Measurements from ENCODE around the gene LTB.

The LTB gene

DNA sequence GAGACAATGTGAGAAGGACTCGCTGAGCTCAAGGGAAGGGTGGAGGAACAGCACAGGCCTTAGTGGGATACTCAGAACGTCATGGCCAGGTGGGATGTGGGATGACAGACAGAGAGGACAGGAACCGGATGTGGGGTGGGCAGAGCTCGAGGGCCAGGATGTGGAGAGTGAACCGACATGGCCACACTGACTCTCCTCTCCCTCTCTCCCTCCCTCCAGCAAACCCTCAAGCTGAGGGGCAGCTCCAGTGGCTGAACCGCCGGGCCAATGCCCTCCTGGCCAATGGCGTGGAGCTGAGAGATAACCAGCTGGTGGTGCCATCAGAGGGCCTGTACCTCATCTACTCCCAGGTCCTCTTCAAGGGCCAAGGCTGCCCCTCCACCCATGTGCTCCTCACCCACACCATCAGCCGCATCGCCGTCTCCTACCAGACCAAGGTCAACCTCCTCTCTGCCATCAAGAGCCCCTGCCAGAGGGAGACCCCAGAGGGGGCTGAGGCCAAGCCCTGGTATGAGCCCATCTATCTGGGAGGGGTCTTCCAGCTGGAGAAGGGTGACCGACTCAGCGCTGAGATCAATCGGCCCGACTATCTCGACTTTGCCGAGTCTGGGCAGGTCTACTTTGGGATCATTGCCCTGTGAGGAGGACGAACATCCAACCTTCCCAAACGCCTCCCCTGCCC, 5.2 kb downstream of the LTB start:
- no peak for DNase-seq (ENCODE audit: low read depth in 2 of 2)

DNA sequence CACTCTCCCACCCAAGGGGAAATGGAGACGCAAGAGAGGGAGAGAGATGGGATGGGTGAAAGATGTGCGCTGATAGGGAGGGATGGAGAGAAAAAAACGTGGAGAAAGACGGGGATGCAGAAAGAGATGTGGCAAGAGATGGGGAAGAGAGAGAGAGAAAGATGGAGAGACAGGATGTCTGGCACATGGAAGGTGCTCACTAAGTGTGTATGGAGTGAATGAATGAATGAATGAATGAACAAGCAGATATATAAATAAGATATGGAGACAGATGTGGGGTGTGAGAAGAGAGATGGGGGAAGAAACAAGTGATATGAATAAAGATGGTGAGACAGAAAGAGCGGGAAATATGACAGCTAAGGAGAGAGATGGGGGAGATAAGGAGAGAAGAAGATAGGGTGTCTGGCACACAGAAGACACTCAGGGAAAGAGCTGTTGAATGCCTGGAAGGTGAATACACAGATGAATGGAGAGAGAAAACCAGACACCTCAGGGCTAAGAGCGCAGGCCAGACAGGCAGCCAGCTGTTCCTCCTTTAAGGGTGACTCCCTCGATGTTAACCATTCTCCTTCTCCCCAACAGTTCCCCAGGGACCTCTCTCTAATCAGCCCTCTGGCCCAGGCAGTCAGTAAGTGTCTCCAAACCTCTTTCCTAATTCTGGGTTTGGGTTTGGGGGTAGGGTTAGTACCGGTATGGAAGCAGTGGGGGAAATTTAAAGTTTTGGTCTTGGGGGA, 6.1 kb downstream of the LTB start:
- DNase-seq (ENCODE audit: low read depth in 2 of 2): no peak

DNA sequence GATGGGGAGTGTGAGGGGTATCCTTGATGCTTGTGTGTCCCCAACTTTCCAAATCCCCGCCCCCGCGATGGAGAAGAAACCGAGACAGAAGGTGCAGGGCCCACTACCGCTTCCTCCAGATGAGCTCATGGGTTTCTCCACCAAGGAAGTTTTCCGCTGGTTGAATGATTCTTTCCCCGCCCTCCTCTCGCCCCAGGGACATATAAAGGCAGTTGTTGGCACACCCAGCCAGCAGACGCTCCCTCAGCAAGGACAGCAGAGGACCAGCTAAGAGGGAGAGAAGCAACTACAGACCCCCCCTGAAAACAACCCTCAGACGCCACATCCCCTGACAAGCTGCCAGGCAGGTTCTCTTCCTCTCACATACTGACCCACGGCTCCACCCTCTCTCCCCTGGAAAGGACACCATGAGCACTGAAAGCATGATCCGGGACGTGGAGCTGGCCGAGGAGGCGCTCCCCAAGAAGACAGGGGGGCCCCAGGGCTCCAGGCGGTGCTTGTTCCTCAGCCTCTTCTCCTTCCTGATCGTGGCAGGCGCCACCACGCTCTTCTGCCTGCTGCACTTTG, 6.8 kb downstream of the LTB start, which contains the start of gene TNF:
TNF (plus strand) TSS at position 231 of the 567 bp plus-strand sequence; CDS start at position 408, 177 bp downstream.
- peak in 1 of 2 donors; percentile 72 for DNase-seq (ENCODE audit: low read depth in 2 of 2)

DNA sequence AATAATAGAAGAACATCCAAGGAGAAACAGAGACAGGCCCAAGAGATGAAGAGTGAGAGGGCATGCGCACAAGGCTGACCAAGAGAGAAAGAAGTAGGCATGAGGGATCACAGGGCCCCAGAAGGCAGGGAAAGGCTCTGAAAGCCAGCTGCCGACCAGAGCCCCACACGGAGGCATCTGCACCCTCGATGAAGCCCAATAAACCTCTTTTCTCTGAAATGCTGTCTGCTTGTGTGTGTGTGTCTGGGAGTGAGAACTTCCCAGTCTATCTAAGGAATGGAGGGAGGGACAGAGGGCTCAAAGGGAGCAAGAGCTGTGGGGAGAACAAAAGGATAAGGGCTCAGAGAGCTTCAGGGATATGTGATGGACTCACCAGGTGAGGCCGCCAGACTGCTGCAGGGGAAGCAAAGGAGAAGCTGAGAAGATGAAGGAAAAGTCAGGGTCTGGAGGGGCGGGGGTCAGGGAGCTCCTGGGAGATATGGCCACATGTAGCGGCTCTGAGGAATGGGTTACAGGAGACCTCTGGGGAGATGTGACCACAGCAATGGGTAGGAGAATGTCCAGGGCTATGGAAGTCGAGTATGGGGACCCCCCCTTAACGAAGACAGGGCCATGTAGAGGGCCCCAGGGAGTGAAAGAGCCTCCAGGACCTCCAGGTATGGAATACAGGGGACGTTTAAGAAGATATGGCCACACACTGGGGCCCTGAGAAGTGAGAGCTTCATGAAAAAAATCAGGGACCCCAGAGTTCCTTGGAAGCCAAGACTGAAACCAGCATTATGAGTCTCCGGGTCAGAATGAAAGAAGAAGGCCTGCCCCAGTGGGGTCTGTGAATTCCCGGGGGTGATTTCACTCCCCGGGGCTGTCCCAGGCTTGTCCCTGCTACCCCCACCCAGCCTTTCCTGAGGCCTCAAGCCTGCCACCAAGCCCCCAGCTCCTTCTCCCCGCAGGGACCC, 7.8 kb downstream of the LTB start:
- no peak for DNase-seq (ENCODE audit: low read depth in 2 of 2)

DNA sequence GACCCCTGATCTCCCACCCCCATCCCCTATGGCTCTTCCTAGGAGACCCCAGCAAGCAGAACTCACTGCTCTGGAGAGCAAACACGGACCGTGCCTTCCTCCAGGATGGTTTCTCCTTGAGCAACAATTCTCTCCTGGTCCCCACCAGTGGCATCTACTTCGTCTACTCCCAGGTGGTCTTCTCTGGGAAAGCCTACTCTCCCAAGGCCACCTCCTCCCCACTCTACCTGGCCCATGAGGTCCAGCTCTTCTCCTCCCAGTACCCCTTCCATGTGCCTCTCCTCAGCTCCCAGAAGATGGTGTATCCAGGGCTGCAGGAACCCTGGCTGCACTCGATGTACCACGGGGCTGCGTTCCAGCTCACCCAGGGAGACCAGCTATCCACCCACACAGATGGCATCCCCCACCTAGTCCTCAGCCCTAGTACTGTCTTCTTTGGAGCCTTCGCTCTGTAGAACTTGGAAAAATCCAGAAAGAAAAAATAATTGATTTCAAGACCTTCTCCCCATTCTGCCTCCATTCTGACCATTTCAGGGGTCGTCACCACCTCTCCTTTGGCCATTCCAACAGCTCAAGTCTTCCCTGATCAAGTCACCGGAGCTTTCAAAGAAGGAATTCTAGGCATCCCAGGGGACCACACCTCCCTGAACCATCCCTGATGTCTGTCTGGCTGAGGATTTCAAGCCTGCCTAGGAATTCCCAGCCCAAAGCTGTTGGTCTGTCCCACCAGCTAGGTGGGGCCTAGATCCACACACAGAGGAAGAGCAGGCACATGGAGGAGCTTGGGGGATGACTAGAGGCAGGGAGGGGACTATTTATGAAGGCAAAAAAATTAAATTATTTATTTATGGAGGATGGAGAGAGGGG, 8.8 kb downstream of the LTB start:
- DNase-seq (ENCODE audit: low read depth in 2 of 2): no peak

DNA sequence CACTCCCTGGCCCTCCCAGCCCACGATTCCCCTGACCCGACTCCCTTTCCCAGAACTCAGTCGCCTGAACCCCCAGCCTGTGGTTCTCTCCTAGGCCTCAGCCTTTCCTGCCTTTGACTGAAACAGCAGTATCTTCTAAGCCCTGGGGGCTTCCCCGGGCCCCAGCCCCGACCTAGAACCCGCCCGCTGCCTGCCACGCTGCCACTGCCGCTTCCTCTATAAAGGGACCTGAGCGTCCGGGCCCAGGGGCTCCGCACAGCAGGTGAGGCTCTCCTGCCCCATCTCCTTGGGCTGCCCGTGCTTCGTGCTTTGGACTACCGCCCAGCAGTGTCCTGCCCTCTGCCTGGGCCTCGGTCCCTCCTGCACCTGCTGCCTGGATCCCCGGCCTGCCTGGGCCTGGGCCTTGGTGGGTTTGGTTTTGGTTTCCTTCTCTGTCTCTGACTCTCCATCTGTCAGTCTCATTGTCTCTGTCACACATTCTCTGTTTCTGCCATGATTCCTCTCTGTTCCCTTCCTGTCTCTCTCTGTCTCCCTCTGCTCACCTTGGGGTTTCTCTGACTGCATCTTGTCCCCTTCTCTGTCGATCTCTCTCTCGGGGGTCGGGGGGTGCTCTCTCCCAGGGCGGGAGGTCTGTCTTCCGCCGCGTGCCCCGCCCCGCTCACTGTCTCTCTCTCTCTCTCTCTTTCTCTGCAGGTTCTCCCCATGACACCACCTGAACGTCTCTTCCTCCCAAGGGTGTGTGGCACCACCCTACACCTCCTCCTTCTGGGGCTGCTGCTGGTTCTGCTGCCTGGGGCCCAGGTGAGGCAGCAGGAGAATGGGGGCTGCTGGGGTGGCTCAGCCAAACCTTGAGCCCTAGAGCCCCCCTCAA, 9.9 kb downstream of the LTB start, which contains the start of gene LTA:
LTA (plus strand) TSS at position 249 of the 871 bp plus-strand sequence; CDS start at position 703, 454 bp downstream.
- peak in 1 of 2 donors; percentile 62 for DNase-seq (ENCODE audit: low read depth in 2 of 2)

DNA sequence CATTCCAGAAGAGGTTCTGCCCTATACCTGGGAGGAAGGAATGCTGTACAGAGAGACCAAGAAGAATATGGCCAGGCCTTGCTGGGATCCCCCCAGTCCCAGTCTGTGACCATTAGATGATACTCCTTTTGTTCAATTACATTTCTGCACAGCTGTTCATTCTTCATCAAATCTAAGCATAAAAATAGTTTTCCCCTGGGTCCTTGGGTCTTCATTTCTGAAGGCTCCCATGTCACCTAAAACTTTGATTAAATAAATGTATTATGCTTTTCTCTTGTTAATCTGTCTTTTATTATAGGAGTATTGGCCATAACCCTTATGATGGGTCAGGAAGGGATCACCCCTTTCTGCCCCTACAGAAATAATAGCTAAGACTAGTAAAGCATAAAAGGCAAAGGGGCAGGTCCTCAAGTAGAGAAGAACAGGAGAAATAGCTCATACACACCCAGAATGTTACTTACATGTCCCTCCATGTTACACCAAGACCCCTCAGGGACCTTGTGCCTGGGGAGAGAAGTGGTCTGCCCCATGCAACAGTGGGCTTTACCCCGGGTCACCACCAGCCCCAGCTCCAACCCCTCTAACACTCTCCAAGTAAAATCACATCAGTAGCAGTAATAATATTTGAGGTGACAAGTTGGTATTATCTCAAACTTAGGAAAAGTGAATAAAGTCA, 12.2 kb downstream of the LTB start:
- DNase-seq (ENCODE audit: low read depth in 2 of 2): no peak

DNA sequence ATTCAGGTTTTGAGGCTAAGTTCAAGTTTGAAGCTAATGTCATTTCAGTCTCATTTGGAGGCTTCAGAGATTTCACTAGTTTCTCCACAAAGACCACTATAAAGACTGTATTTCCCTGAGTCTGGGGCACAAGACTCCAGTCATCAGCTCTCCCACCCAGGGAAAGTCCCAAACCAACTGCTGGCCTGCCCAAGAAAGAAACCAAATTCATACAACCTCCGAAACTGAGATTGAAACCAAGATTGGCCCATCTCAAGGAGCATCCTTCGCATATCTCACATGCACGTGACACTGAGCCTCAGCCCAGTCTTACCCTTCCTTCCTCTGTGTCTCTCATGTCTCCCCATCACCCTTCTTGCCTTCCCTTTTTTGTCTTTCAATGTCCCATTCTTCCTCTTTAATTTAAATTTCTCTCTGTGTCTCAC, 13.7 kb downstream of the LTB start:
- DNase-seq (ENCODE audit: low read depth in 2 of 2): no peak

DNA sequence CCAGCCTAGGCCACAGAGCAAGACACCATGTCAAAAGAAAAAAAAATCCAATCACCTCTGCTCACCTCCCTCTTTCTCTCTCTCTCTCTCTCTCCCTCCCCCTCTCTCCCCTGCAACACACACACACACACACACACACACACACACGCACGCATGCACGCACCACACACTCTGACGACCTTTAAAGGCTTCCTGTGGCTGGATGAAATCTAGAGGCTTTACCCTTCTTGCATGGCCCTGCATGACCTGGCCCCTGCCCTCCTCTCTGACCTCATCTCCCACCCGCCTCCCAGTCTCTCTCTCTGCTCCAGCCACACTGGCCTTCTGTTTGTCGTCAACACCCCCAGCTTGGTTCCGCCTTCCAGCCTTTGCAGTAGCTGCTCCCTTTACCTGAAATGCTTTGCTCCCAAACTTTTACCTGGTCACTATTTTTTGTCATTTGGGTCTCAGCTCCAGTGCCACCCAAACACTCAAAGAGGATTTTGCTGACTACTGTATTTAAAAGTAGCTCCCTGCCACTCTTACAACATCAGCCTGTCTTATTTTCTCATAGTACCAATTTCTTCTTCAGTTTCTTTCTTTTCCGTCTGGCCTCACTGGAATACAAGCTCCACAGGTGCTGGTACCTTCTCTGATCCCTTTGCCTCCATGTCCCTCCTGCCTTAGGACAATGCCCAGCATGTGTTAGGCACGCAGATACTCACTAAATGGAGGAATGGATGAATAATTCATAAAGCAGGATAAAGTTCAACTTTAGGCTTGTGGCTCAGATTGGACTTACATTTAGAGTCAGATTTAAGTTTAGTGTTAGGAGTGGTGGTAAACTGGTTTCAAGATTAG, 14.5 kb downstream of the LTB start:
- DNase-seq (ENCODE audit: low read depth in 2 of 2): no peak

DNA sequence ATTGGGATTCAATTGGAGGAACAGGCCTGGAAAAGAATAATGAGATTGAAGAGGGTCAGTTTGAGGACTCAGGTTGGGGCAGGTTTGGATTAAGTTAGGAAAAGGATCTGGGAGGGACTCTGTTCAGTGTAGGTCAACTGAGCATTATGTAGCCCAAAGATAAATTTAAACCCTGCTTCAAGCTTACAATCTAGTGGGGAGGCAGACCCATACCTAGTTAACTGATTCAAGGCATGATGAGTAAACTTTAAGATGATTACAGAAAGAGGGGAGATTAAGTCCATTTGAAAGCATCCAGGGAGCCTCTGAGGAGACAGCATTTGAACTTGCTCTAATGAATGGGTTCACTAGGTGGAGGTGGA, 21.5 kb downstream of the LTB start:
- no peak for DNase-seq (ENCODE audit: low read depth in 2 of 2)

DNA sequence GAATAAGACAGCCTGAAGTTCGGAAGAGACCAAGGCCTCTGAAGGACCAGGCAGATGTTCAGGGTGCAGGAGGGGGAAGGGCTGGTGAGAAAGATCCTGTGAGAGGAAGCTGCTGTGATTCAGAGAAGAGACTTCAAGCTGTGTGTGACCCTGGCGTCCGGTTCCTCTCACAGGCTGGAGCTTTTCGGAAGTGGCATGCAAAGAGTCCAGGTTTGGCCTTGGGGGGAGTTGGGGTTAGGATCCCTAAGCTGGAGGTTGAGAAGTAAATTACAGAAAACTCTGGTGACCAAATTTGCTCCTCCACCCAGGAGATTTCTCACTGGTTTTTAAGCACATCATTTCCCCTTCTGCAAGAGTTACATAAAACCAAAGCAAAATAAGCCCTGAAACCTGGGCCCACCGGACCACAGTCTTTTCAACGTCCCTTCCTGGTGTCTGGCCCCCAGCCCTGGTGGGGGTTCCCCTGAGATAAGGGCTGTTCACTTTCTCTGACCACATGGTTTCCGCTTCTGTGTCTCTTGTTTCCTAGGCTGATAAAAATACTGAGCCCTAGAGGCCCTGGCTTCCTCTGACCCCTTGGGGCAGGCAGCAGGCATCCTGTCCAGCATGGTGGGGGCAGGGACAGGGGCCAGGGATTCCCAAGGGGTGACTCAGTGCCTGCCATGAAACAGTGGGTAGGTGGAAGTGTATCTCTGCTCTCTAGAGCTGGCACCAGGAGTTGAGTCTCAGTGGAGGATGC, 22.1 kb downstream of the LTB start:
- DNase-seq (ENCODE audit: low read depth in 2 of 2): no peak

DNA sequence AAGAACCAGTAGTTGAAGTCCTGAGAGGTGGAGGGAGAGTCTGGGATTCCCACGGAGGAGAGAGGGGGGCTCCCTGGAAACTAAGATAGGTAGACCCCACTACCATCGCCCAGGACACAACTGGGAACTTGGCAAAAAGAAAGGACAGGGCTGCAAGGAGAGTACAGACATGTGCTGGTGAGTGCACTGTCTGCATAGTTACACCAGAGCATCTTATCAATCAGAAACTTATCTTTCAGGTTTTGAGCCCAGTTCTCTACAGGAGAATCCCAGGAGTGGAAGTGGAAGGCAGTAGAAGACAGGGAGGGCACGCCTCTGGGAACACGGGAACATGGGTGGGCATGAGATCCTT, 22.6 kb downstream of the LTB start:
- no peak for DNase-seq (ENCODE audit: low read depth in 2 of 2)

DNA sequence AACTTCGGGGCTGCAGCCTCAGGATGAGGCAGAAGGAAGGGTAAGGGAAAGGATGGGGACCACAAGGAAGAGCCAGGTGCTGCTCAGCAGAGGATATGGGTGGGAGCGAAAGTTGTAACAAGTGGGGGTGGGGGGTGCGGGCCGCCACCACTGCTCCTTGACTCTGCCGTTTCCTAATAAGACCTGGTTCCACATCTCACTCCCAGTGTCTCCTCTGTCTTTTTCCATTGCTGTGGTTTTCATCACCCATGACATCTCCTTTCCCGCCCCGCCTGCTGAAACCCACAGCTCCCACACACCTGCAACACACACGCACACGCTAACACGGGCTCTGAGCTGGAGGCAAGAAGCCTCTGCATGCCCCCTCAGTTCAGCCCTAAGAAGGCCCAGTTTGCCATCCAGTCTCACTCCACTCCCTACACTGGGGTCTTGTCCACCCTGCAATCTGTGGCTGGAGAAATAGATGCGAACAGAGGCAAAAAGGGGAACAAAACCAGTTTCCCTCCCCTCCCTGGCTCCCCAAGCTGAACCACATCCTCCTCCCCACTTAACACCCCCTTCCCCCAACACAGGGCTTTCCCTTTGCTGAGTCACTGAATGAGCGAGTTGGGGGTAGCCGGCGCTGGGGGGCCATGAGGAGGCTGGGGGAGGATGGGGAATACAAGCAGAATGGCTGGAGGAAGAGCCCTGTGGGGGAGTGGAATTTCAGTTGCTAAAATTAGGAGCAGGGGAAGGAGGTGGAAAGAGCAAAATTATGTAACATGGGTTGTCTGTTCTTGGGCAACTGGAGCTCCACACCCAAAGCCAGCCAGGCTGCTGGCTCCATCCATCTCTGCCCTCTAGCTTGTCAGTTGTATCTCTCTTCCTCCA, 23.4 kb downstream of the LTB start:
- DNase-seq (ENCODE audit: low read depth in 2 of 2): peak in 1 of 2 donors; percentile 49

DNA sequence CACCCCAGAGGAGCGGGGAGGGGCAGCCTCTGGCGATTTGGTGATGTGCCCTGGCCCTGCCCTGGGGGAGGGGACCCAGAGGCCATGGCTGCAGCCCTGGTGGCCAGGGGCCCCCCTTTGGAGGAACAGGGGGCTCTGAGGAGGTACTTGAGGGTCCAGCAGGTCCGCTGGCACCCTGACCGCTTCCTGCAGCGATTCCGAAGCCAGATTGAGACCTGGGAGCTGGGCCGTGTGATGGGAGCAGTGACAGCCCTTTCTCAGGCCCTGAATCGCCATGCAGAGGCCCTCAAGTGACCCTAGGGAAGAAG, 24.0 kb downstream of the LTB start:
- DNase-seq (ENCODE audit: low read depth in 2 of 2): no peak

DNA sequence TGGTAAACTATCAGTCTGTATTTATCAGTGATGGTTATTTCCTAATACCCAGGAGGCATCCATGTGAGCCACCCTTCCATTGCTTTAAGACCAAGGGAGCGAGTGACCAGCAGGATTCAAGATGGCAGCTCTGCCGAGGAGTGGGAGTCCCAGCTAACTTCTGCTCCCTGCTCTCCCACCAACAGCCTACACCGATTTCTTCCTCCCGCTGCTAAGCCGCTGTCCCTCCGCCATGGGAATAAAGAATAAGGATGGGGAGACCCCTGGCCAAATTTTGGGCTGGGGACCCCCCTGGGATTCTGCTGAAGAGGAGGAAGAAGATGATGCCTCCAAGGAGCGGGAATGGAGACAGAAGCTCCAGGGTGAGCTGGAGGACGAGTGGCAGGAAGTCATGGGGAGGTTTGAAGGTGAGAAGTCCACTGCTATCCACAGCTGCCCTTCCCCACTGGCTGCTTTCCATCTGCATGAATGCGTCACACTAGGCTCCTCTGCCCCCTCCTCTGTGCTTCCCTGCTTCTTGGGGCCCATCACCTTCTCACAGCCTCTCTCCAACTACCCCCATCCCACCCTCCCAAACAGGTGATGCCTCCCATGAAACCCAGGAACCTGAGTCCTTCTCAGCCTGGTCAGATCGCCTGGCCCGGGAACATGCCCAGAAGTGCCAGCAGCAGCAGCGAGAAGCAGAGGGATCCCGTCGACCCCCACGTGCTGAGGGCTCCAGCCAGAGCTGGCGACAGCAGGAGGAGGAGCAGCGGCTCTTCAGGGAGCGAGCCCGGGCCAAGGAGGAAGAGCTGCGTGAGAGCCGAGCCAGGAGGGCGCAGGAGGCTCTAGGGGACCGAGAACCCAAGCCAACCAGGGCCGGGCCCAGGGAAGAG, 24.5 kb downstream of the LTB start:
- DNase-seq (ENCODE audit: low read depth in 2 of 2): no peak

DNA sequence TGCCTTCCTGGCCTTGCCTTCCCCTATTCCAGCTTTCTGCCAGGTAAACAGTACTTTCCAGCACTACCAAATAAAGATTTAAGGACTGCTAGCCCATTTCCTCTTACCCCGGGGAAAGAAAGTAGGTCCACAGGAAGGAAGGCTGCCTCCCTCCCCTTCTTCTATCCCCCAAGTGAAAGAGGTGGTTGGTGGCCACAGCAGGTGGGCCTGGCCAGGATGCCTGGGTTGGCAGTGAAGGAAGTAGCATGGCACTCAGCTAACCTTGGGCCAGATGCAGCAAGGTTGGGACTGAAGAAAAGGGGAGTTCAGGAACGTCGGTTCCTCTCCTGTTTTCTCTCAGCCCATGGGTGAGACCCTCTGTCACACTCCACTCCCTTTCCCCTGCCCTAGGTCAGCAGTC, 25.9 kb downstream of the LTB start:
- DNase-seq (ENCODE audit: low read depth in 2 of 2): no peak

All from stimulated activated CD8-positive, alpha-beta memory T cell treated with anti-CD3 and anti-CD28 coated beads, Interleukin-2, amount 100 ng/mL, for 1 hour (primary cell).